HG02938 (cell line): ENCODE results near the gene FOXQ1.

Experiments used
- ATAC-seq: cut with Tn5 transposase; IDR thresholded peaks from one replicate; pipeline ENCODE4 v1.9.1; 2021; ENCODE audit warnings: mild to moderate bottlenecking, moderate library complexity; ENCODE audit not compliant: unreplicated experiment

FOXQ1 gene

GRCh38 chr6:1311400-1312202 is at the start of gene FOXQ1:
Gene FOXQ1 (plus strand): TSS chr6:1312098. CDS start chr6:1312705, 607 bp downstream.
- no peak for ATAC-seq

GRCh38 chr6:1262704-1263038 is 49.2 kb upstream of the FOXQ1 start:
- ATAC-seq = no peak

- ATAC-seq = no peak
Observed at GRCh38 chr6:1263039-1263849, 48.7 kb upstream of the FOXQ1 start.

- ATAC-seq = no peak
Observed at GRCh38 chr6:1263850-1264377, 48.0 kb upstream of the FOXQ1 start.

GRCh38 chr6:1264619-1265445 is 47.1 kb upstream of the FOXQ1 start:
- no peak for ATAC-seq

- no peak for ATAC-seq
Observed at GRCh38 chr6:1266686-1267056, 45.2 kb upstream of the FOXQ1 start.

- ATAC-seq = no peak
Observed at GRCh38 chr6:1267057-1267732, 44.7 kb upstream of the FOXQ1 start.

- no peak for ATAC-seq
Observed at GRCh38 chr6:1267790-1268762, 43.8 kb upstream of the FOXQ1 start.

- ATAC-seq = no peak
Observed at GRCh38 chr6:1271071-1271763, 40.7 kb upstream of the FOXQ1 start.

- no peak for ATAC-seq
Observed at GRCh38 chr6:1278061-1278720, 33.7 kb upstream of the FOXQ1 start.

- ATAC-seq = no peak
Observed at GRCh38 chr6:1279065-1279464, 32.8 kb upstream of the FOXQ1 start.

GRCh38 chr6:1280666-1281300 is 31.1 kb upstream of the FOXQ1 start:
- no peak for ATAC-seq

- no peak for ATAC-seq
Observed at GRCh38 chr6:1281746-1282145, 30.2 kb upstream of the FOXQ1 start.

GRCh38 chr6:1283501-1283900 is 28.4 kb upstream of the FOXQ1 start:
- no peak for ATAC-seq

GRCh38 chr6:1285556-1285955 is 26.3 kb upstream of the FOXQ1 start:
- no peak for ATAC-seq

- no peak for ATAC-seq
Observed at GRCh38 chr6:1285956-1286355, 25.9 kb upstream of the FOXQ1 start.

- no peak for ATAC-seq
Observed at GRCh38 chr6:1287103-1287591, 24.8 kb upstream of the FOXQ1 start.

- no peak for ATAC-seq
Observed at GRCh38 chr6:1290086-1290485, 21.8 kb upstream of the FOXQ1 start.
